ENCODE data around the gene MAP3K15.

The MAP3K15 gene

DNA sequence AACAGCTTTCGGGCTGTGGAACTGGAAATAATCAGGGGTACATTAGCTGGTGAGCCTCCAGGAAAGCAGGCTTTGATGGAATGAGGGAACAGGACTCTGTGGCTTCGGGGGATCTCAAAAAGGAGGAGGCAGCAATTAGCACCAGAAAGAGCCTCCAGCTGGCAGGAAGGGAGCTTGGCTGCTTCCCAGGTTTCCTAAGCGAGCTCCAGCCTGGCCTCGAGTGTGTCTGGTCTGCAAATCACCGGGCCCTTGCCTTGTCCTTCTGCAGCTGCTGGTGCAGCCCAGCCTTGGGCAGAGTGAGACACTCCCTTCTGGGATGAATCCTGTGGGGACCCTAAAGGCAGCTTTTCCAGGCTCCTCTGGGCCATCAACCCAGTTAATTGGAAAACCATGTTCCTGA is 182.3 kb downstream of the MAP3K15 start:
- no peak for DNase-seq (ENCODE audit: low read depth, low spot score)
- ChIA-PET POLR2A (no interaction called here), CTCF (interaction anchor here (0.8 to 4.0 kb wide), 17 partner anchors 9 to 950 kb away, joined by 3 to 32 read pairs (median 6); no protein-coding TSS in a partner anchor)

DNA sequence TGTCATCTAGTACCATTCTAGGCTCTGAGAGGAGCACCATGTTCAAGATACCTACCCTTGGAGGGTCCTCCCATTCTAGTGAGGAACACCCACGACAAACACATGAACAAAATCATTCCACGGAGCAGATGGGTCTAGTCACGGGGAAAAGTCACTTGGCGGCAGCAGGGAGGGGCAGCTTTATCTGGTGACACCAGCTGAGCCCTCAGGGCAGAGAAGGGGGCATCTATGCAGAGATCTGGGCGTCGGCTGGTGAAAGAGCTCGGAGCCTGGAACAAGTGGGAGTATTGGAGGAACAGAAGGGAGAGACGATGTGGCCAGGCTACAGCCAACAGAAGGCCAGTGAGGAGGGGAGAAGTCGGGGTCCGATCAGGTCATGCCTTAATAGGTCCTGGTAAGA is 183.5 kb downstream of the MAP3K15 start:
- ChIA-PET POLR2A (no interaction called here), CTCF (interaction anchor here (3.5 to 4.0 kb wide), 3 partner anchors 314 to 943 kb away, joined by 16 to 32 read pairs (median 28); no protein-coding TSS in a partner anchor)
- DNase-seq (ENCODE audit: low read depth, low spot score): no peak
- TF ChIP-seq, protein P1, sequence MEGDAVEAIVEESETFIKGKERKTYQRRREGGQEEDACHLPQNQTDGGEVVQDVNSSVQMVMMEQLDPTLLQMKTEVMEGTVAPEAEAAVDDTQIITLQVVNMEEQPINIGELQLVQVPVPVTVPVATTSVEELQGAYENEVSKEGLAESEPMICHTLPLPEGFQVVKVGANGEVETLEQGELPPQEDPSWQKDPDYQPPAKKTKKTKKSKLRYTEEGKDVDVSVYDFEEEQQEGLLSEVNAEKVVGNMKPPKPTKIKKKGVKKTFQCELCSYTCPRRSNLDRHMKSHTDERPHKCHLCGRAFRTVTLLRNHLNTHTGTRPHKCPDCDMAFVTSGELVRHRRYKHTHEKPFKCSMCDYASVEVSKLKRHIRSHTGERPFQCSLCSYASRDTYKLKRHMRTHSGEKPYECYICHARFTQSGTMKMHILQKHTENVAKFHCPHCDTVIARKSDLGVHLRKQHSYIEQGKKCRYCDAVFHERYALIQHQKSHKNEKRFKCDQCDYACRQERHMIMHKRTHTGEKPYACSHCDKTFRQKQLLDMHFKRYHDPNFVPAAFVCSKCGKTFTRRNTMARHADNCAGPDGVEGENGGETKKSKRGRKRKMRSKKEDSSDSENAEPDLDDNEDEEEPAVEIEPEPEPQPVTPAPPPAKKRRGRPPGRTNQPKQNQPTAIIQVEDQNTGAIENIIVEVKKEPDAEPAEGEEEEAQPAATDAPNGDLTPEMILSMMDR (IDR thresholded peaks at IDR 0.05; ENCODE audit: insufficient read depth, low read length, missing control alignments): no peak
- no peak overlapping the region for H3K4me3 ChIP-seq (ENCODE audit: low read depth, low read length)

More for the DNA sequence above, 182.3 kb downstream of the MAP3K15 start:
- no peak overlapping the region for H3K4me3 ChIP-seq (ENCODE audit: low read depth, low read length)
- TF ChIP-seq, protein P1 (IDR thresholded peaks at IDR 0.05; ENCODE audit: insufficient read depth, low read length, missing control alignments): no peak

DNA sequence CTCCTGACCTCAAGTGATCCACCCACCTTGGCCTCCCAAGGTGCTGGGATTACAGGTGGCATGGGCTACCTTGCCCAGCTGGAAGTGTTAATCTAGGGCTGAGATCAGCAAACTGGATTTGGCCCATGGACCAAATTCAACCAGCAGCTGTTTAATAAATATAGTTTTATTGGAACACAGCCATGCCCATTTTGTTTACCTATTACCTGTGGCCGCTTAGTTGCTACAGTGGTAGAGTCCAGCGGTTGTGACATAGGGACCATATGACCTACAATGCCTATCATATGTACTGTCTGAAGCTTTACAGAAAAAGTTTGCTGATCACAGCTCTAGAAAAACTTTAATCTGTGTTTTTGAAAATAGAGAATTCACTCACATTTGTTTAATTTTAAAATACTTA is 188.7 kb downstream of the MAP3K15 start:
- DNase-seq (ENCODE audit: low read depth, low spot score): no peak
- H3K4me3 ChIP-seq (ENCODE audit: low read depth, low read length): no peak overlapping the region
- TF ChIP-seq, protein P1 (IDR thresholded peaks at IDR 0.05; ENCODE audit: insufficient read depth, low read length, missing control alignments): no peak
- CTCF ChIA-PET: interaction anchor here (1.5 kb wide), 1 partner anchor 286 kb away, joined by 4 read pairs; no protein-coding TSS in a partner anchor
- POLR2A ChIA-PET: no interaction called here

All from AG04449 (cell line).